A549 (cell line): Measurements from ENCODE around the gene EDA2R.

Experiments
- CTCF ChIP-seq: fragments of >200 bp; sonication (Bioruptor Twin); formaldehyde crosslinking; IDR thresholded peaks from 3 replicates; pipeline ENCODE4 v1.5.1; 2016
- ELK1 ChIP-seq: fragments of 150-350 bp; IDR thresholded peaks from 2 replicates; pipeline ENCODE4 v1.6.1; 2014; ENCODE audit warnings: low read depth, mild to moderate bottlenecking, low read length
- FOSL2 ChIP-seq, 2 experiments: fragments of 450-650 bp in 1 of 2; fragments of >200 bp in 1 of 2; sonication (Bioruptor Twin) in 1 of 2; formaldehyde crosslinking; IDR thresholded peaks; 2 replicates each; pipeline versions ENCODE4 v1.5.0 to v1.6.1; 2016 to 2020; ENCODE audit warnings: mild to moderate bottlenecking in 1 of 2, moderate library complexity in 1 of 2
- HMGXB4 ChIP-seq: fragments of 250-450 bp; sonication (Bioruptor Pico); IDR thresholded peaks from 2 replicates; pipeline ENCODE4 v1.5.0; 2021; ENCODE audit warnings: mild to moderate bottlenecking, moderate library complexity, borderline replicate concordance
- KDM1A ChIP-seq: fragments of 200-600 bp; sonication (generic); IDR thresholded peaks from 2 replicates; pipeline ENCODE4 v1.6.1; 2016; ENCODE audit warnings: low read depth, mild to moderate bottlenecking
- MAX ChIP-seq: IDR thresholded peaks from 2 replicates; pipeline ENCODE4 v1.6.1; 2012
- NR3C1 ChIP-seq: fragments of >200 bp; sonication (Bioruptor Twin); formaldehyde crosslinking; IDR thresholded peaks from 3 replicates; pipeline ENCODE4 v1.6.1; 2017
- PBX3 ChIP-seq: IDR thresholded peaks from 2 replicates; pipeline ENCODE4 v1.6.1; 2012
- POLR2A ChIP-seq: IDR thresholded peaks from 2 replicates; pipeline ENCODE4 v1.6.1; 2012; ENCODE audit warnings: mild to moderate bottlenecking, low read length
- RAD21 ChIP-seq, 2 experiments: fragments of >200 bp in 1 of 2; sonication (Bioruptor Twin) in 1 of 2; formaldehyde crosslinking in 1 of 2; IDR thresholded peaks in 1 of 2; conservative IDR thresholded peaks in 1 of 2; 2 replicates in 1 of 2; 3 replicates in 1 of 2; pipeline ENCODE4 v1.6.1; 2012 to 2018; ENCODE audit warnings: inconsistent platforms in 1 of 2
- RFX5 ChIP-seq: fragments of 450-650 bp; IDR thresholded peaks from 2 replicates; pipeline ENCODE4 v1.7.1; 2014; ENCODE audit warnings: antibody characterized with exemption, mild to moderate bottlenecking, moderate library complexity
- SREBF2 ChIP-seq: fragments of 450-650 bp; IDR thresholded peaks from 2 replicates; pipeline ENCODE4 v1.6.1; 2014; ENCODE audit warnings: mild to moderate bottlenecking, moderate library complexity
- ZSCAN20 ChIP-seq: fragments of 250-450 bp; sonication (Bioruptor Pico); IDR thresholded peaks from 2 replicates; pipeline ENCODE4 v1.8.0; 2022; ENCODE audit warnings: mild to moderate bottlenecking, moderate library complexity

- TF ChIP-seq KDM1A (no peak), POLR2A (no peak), PBX3 (no peak), ELK1 (no peak), FOSL2 (IDR thresholded peaks at IDR 0.05) (no peak), FOSL2 (CRISPR knock-in tag; IDR thresholded peaks at IDR 0.05) (no peak), MAX (no peak), RAD21 (conservative IDR thresholded peaks at IDR 0.05 in 1 of 2, IDR thresholded peaks at IDR 0.05 in 1 of 2) (no peak), RFX5 (no peak), ZSCAN20 (no peak), CTCF (no peak), NR3C1 (no peak), HMGXB4 (CRISPR knock-in tag) (no peak), SREBF2 (no peak)
Observed at GRCh38 chrX:66579219-66579618, 59.7 kb downstream of the EDA2R start.
